PC-3 (cell line): ENCODE data around the gene AHCTF1. TPM values are rescaled to one million over a fixed set of nuclear protein-coding genes. Genes with fewer than 3 reads are reported as not detected.

Experiments used
- ATAC-seq: fragments of 200-7000 bp; cut with Tn5 transposase; 2 replicates; pipeline ENCODE4 v1.9.1; 2020; ENCODE audit warnings: mild to moderate bottlenecking, moderate library complexity
- BruUV-seq: library from RNA; stranded (reverse); fragments of 400-500 nt; replicated peaks from 2 replicates; lab custom pipeline; 2021; lab: Mats Ljungman, UMichigan
- CTCF ChIA-PET: fragments of 300-600 bp; sonication (Branson Sonifier 250); formaldehyde crosslinking; loops from one replicate; lab custom pipeline; 2022; ENCODE audit warnings: antibody characterized with exemption; lab: Charles Lee
- POLR2A ChIA-PET: fragments of 300-600 bp; sonication (Branson Sonifier 250); formaldehyde crosslinking; loops from one replicate; lab custom pipeline; 2022; ENCODE audit warnings: antibody characterized with exemption; ENCODE audit not compliant: unreplicated experiment; lab: Charles Lee
- DNase-seq: peaks from one replicate; pipeline ENCODE4 v3.0.0-alpha.2; 2015
- H2AFZ ChIP-seq: fragments of 300-600 bp; sonication (generic); 2 replicates; pipeline ENCODE4 v1.6.0; 2016; ENCODE audit warnings: antibody characterized with exemption, low read length
- H3F3A ChIP-seq: fragments of 300-600 bp; sonication (generic); one replicate; pipeline ENCODE4 v1.6.0; 2017; ENCODE audit warnings: antibody characterized with exemption, low read length, control low read depth, mild to moderate bottlenecking; ENCODE audit not compliant: unreplicated experiment
- H3K27ac ChIP-seq: fragments of 300-600 bp; sonication (generic); 2 replicates; pipeline ENCODE4 v1.5.1; 2016; ENCODE audit warnings: mild to moderate bottlenecking, low read length
- H3K27me3 ChIP-seq: fragments of 300-600 bp; sonication (generic); 2 replicates; pipeline ENCODE4 v1.6.1; 2016; ENCODE audit warnings: low read length, mixed read lengths
- H3K36me3 ChIP-seq: fragments of 300-600 bp; sonication (generic); 2 replicates; pipeline ENCODE4 v1.6.1; 2016; ENCODE audit warnings: low read depth, mixed run types, low read length, mixed read lengths
- H3K4me1 ChIP-seq: fragments of 300-600 bp; sonication (generic); 2 replicates; pipeline ENCODE4 v1.5.1; 2016; ENCODE audit warnings: low read length; ENCODE audit not compliant: insufficient read depth
- H3K4me2 ChIP-seq: fragments of 300-600 bp; sonication (generic); 2 replicates; pipeline ENCODE4 v1.6.0; 2016; ENCODE audit warnings: low read length
- H3K4me3 ChIP-seq: fragments of 300-600 bp; sonication (generic); 2 replicates; pipeline ENCODE4 v1.5.1; 2016; ENCODE audit warnings: mild to moderate bottlenecking, low read length, mixed read lengths
- H3K79me2 ChIP-seq: fragments of 300-600 bp; sonication (generic); 2 replicates; pipeline ENCODE4 v1.6.1; 2017; ENCODE audit warnings: low read length, mixed read lengths
- H3K9ac ChIP-seq: fragments of 300-600 bp; sonication (generic); 2 replicates; pipeline ENCODE4 v1.6.0; 2016; ENCODE audit warnings: mild to moderate bottlenecking, low read length
- H3K9me2 ChIP-seq: fragments of 300-600 bp; sonication (generic); replicated peaks from 2 replicates; pipeline ENCODE4 v1.6.1; 2016; ENCODE audit warnings: mixed run types, low read length, mixed read lengths
- H3K9me3 ChIP-seq: fragments of 300-600 bp; sonication (generic); 2 replicates; pipeline ENCODE4 v1.6.1; 2016; ENCODE audit warnings: low read length, mixed read lengths
- H4K20me1 ChIP-seq: fragments of 300-600 bp; sonication (generic); 2 replicates; pipeline ENCODE4 v1.6.1; 2016; ENCODE audit warnings: low read length, mixed read lengths
- CTCF ChIP-seq: fragments of 300-600 bp; sonication (generic); conservative IDR thresholded peaks from 2 replicates; pipeline ENCODE4 v1.5.1; 2017; ENCODE audit warnings: antibody characterized with exemption, low read depth, mild to moderate bottlenecking, low read length
- EZH2 ChIP-seq: fragments of 300-600 bp; sonication (generic); IDR thresholded peaks from one replicate; pipeline ENCODE4 v1.6.1; 2017; ENCODE audit warnings: antibody characterized with exemption, mild to moderate bottlenecking, low read length; ENCODE audit not compliant: unreplicated experiment
- EZH2phosphoT487 ChIP-seq: fragments of 300-600 bp; sonication (generic); IDR thresholded peaks from 2 replicates; pipeline ENCODE4 v1.6.1; 2018; ENCODE audit warnings: mild to moderate bottlenecking, antibody characterized with exemption, low read length, borderline replicate concordance
- intact Hi-C: fragments of 100-400 bp; cut with micrococcal nuclease; formaldehyde crosslinking; loops from 2 replicates; pipeline ENCODE4 v1.9.0; 2023
- total RNA-seq: library from RNA; depleted of rRNA; stranded (reverse); fragments of >200 nt; gene quantifications from 2 replicates; pipeline ENCODE4 v1.2.3, GENCODE V29; 2014

The AHCTF1 gene
- total RNA-seq, 1 experiment from 2014 or later = 38.0 TPM

DNA sequence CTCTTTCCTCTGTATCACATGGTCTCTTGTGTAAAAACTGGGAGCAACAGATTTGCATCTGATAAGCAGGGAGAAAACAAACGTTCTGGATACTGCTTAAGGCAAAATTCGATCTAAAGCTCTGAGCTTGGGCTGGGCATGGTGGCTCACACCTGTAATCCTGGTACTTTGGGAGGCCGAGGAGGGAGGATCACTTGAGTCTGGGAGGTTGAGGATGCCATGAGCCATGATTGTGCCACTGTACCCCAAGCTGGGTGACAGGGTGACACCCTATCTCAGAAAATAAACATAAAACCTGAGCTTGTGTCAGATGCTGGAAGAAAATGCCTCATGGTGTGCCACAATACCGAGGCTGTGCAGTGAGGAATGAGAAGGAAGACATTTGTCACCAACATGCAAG, 133.6 kb downstream of the AHCTF1 start:
- no peak overlapping the region for H2AFZ ChIP-seq
- no peak overlapping the region for H3K9ac ChIP-seq
- BruUV-seq = no TSS peak
- no peak overlapping the region for H3K27ac ChIP-seq
- no peaks in the 10 kb centered on the region for H3K36me3 ChIP-seq
- H4K20me1 ChIP-seq = no peaks in the 10 kb centered on the region
- no peaks in the 10 kb centered on the region for H3K9me3 ChIP-seq
- H3K4me2 ChIP-seq = no peak overlapping the region
- intact Hi-C loops = no loop called here
- no peaks in the 10 kb centered on the region for H3K27me3 ChIP-seq
- DNase-seq (no peak), ATAC-seq (no peak)
- no peak overlapping the region for H3K4me3 ChIP-seq
- ChIA-PET POLR2A (no interaction called here), CTCF (no interaction called here)
- H3K9me2 ChIP-seq = no peaks in the 10 kb centered on the region
- H3K79me2 ChIP-seq = no peaks in the 10 kb centered on the region
- peaks cover 10% of the 10 kb centered on the region; the same call in 1 of the 2 replicates for H3K4me1 ChIP-seq
- TF ChIP-seq EZH2 = no peak
- no peak for TF ChIP-seq EZH2phosphoT487
- no peaks in the 10 kb centered on the region for H3F3A ChIP-seq

DNA sequence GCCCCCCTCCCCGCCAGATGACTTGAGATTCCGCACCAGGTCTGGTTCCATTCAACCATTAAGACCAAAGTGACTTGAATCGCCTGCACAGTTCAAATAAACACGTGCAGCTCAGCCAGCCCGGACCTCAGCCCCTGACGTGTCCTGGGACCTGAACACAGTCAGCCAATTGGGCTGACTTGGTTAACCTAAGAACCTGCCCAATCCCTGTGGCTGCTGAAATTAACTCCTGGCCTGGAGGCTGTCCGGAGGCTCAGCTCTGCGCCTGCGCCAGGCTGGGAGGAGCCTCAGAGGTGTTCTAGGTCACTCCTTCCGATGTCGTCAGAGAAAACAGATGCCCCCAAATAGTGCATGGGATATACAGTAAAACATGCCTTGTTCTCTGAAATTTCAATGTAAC, 134.2 kb downstream of the AHCTF1 start:
- DNase-seq (no peak), ATAC-seq (no peak)
- Histone ChIP-seq H3K4me2 (no peak overlapping the region), H3K9me3 (no peaks in the 10 kb centered on the region), H3K79me2 (no peaks in the 10 kb centered on the region), H3K9me2 (no peaks in the 10 kb centered on the region), H4K20me1 (no peaks in the 10 kb centered on the region), H3K4me3 (no peak overlapping the region), H3K4me1 (peaks cover 10% of the 10 kb centered on the region; the same call in 1 of the 2 replicates), H2AFZ (no peak overlapping the region), H3K27ac (no peak overlapping the region), H3K36me3 (no peaks in the 10 kb centered on the region), H3K27me3 (no peaks in the 10 kb centered on the region), H3F3A (no peaks in the 10 kb centered on the region), H3K9ac (no peak overlapping the region)
- intact Hi-C loops = no loop called here
- BruUV-seq = no TSS peak
- no peak for TF ChIP-seq EZH2
- no peak for TF ChIP-seq EZH2phosphoT487
- TF ChIP-seq CTCF = no peak
- ChIA-PET POLR2A (no interaction called here), CTCF (no interaction called here)

- DNase-seq = no peak
- intact Hi-C loops = no loop called here
- no peak overlapping the region for H2AFZ ChIP-seq
- TF ChIP-seq CTCF (no peak), EZH2 (no peak), EZH2phosphoT487 (no peak)
- H3K27me3 ChIP-seq = no peaks in the 10 kb centered on the region
- CTCF ChIA-PET = no interaction called here
- H3F3A ChIP-seq = no peaks in the 10 kb centered on the region
- H3K36me3 ChIP-seq = no peaks in the 10 kb centered on the region
- H3K9me2 ChIP-seq = no peaks in the 10 kb centered on the region
- no peak overlapping the region for H3K4me3 ChIP-seq
- no peak overlapping the region for H3K9ac ChIP-seq
- no TSS peak for BruUV-seq
- H3K4me2 ChIP-seq = no peak overlapping the region
- H3K9me3 ChIP-seq = no peaks in the 10 kb centered on the region
- H3K27ac ChIP-seq = no peak overlapping the region
- ATAC-seq = no peak
- no peaks in the 10 kb centered on the region for H4K20me1 ChIP-seq
- H3K4me1 ChIP-seq = peaks cover 10% of the 10 kb centered on the region; the same call in 1 of the 2 replicates
- POLR2A ChIA-PET = no interaction called here
- H3K79me2 ChIP-seq = no peaks in the 10 kb centered on the region
Observed at GRCh38 chr1:246797157-246797556, 134.6 kb downstream of the AHCTF1 start.
